ENCODE results near the gene CARNS1.
A peak's percentile ranks its signal among the peaks of the same experiment; 100 is the strongest.
"Not testable (repeated sequence)": the region's sequence is repeated elsewhere in the genome, so short reads cannot be mapped to it uniquely, and the experiment has no call there.

Gene CARNS1

DNA sequence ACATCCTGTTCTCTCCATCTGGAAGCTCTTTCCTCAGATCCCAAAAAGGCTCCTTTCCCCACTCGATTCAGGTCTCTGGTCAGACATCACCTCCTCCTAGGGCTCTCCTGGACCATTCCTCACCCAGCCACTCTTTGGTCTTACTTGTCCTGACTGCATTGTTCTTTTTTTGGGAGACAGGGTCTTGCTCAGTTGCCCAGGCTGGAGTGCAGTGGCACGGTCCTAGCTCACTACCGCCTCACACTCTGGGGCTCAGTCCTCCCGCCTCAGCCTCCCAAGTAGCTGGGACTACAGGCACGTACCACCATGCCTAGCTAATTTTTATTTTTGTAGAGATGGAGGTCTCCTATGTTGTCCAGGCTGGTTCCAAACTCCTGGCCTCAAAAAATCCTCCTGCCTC is 30.0 kb downstream of the CARNS1 start:
- DNase-seq, result no peak

DNA sequence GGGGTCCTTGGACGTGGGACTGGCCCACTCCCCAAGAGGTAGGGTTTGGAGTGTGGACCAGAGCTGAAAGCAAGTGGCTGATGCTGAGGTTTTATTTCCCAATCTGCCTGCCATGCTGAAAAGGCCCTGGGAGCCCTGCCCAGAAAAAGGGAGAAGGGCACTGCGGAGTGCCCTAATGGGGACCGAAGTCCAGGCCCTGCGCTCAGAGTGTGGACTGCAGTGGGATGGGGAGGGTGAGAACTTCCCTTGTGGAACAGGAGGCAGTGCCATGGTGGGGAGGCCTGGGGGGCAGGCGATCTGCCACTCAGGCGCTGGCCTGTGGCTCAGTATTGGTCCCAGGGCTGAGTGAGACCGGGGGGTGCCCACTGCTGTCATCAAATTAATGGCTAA is 32.7 kb downstream of the CARNS1 start:
- no peak for DNase-seq

DNA sequence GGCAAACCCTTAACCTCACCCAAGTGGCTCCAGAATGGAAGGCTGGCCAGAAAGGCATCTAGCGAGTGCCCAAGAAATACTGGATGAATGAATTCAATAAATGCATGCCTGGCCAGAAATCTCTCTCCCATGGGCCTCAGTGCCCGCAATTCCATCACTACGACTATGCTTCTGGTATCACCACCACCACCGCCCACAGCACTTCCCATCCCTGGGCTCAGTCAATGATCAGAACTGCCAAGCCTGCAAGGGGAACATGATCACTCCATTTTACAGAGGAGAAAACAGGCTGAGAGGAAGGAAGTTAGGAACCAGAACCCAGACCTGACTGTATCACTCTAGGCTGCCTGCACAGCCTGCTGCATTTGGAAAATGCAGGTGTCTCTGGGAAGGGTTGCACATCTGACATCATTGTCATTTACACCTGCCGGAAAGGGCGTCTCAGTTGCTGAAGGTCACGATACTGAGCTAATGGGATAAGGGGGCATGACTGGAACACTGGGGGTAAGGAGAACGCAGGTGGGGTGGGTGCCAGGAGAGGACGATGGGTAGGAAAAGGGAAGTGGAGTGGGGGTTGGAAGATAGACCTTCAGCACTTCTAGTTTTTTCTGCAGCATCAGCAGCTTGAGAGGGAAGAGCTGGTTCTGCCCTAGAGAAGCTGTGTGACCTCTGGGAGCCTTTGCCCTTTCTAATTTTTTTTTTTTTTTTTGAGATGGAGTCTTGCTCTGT is 33.8 kb downstream of the CARNS1 start:
- peak; percentile 45 for DNase-seq

DNA sequence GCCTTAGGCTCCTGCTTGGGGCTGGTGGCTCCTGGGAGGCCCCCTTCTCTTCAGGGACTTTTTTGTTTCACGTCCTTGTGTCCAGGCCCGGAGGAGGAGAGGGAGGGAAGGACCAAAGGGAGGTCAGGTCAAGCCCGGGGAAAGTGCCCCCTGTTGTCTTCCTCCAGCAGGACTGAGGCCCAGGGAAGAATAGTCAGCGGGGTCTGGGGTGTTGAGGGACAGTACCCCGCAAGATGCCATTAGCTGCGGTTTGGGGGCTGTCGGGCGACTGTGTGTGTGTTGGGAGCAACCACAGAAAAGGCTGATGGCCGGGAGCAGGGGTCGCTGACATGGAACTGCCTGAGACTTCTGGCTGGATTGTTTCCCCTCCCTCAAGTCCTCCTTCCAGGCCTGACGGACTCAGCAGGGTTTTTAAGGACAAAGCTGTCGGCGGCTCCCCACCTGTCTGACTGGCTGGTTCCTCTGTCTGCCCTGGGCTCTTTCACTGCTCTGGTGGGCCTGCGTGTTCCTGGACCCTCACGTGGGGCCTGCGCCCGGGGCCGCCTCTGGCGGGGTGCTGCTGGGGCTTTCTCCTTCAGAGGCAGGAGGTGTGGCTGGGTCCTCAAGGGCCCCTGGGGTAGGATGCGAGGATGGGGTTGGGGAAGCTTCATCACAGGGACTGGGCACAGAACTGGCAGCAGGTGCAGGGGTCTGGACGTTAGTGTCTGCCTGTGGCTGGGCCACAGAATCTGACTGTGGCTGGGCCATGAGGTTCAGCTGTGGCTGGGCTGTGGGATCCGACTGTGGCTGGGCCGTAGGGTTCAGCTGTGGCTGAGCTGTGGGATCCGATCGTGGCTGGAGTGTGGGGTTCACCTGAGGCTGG is 35.5 kb downstream of the CARNS1 start:
- DNase-seq, result no peak

DNA sequence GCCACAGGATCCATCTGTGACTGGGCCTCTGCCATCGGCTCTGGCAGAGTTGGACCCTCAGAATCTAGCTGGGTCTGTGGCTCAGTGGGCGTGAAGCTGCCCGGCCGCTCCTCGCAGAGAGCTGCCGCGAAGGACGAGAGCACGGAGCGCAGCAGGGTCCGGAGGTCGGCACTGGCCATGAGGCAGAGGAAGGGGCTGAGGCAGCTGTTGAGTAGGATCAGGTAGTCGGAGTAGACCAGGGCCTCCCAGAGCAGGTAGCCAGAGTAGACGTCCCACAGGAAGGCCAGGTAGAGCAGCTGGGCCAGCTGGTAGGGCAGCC is 36.1 kb downstream of the CARNS1 start:
- DNase-seq, result no peak

DNA sequence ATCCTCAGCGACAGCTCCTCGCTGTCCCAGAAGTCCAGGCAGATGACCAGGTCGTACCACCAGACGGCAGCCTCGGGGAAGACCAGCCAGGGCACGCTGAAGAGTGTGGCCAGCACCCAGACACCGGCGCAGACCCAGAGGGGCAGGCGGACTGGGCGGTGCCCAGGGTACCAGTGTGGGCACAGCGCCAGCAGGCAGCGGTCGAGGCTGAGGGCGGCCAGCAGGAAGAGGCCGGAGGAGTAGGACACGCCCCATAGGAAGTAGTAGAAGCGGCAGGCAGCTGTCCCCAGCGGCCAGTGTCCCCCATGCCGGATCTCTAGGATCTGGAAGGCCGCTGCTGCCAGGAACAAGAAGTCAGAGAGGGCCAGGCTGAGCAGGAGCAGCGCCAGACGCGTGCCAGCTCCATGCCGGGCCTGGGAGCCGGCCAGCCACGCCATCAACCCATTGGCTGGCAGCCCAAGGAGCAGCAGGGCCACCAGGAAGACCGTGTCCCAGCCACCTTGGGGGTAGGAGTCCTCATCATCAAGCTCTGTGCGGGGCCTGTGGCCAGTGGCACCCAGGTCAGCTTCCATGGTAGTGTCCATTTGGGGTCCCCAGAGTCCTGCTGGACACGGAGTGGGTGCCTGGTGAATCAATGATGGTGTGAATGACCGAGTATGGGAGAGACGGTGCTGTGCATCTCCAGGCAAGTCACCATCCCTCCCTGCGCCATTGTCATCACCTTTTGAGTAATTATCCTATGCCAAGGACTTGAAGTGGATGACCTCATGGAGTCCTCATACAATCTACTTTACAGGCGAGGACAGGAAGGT is 36.9 kb downstream of the CARNS1 start, which contains the start of gene GPR152:
Gene GPR152 (minus strand): TSS at position 589 of the 812 bp plus-strand sequence. CDS start 5 bp downstream, at position 584.
- DNase-seq, result peak; percentile 74

DNA sequence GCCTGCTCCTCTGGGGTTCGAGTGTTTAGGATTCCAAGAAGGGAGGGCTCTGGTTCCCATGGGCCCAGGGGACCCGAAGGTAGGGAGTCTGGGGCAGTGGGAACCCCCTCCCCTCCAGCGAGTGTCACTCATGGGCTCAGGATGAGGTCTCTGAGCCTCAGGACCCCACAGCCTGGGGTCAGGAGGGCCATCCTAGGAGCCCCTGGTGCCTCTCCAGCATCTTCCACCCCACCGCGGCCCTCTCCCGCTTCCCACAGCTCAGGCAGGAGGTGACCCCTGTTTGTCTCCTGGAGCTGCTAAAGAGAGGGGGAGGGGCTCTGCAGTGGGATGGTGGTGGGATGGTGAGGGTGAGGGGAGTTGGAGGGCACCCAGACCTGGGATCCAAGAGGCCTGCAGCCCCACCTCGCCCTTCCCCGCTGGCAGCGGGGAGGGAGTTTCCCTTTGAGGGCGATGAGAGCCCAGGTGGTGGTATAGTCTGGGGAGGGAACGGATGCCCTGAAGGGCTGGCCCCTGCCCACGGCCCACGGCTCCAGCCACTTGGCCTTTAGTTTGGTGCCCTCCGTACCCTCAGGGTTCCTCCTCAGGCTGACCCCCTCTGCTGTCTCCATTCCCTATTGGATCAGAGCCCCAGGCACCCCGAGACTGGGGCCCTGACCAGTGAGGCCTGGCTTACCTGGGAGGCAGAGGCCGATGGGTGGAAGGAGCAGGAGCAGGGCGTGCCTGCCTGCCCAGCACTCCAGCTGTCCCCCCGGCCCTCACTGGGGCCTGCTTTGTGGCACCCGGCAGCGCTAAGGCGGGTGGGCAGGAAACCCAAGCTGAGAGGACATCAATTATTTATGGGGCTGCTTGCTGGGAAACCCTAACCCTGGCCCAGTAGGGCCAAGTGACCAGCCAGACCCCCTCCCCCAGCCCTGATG is 38.6 kb downstream of the CARNS1 start:
- no peak for DNase-seq

DNA sequence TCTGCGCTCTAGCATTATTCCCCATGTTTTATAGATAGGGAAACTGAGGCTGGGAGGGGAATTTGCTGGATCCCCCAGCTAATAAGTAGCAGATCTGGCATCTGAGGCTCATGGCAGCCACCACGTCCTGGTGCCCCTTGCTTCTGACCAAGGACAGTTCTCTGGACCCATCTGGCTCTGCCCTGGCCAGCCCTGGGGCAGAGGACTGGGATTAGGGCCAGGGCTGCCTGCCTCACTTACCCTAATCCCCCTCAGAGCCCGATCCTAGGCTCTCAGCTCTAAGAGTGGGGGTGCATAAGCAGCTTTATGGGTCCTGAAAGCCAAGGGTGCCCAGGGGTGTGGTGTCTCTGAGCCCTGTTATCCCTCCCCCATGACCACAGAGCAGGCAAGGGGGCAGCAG is 39.6 kb downstream of the CARNS1 start, which contains the start of gene CABP4:
Gene CABP4 (plus strand): TSS at position 301 of the 400 bp plus-strand sequence. CDS start 70 bp downstream, at position 371.
- no peak for DNase-seq

DNA sequence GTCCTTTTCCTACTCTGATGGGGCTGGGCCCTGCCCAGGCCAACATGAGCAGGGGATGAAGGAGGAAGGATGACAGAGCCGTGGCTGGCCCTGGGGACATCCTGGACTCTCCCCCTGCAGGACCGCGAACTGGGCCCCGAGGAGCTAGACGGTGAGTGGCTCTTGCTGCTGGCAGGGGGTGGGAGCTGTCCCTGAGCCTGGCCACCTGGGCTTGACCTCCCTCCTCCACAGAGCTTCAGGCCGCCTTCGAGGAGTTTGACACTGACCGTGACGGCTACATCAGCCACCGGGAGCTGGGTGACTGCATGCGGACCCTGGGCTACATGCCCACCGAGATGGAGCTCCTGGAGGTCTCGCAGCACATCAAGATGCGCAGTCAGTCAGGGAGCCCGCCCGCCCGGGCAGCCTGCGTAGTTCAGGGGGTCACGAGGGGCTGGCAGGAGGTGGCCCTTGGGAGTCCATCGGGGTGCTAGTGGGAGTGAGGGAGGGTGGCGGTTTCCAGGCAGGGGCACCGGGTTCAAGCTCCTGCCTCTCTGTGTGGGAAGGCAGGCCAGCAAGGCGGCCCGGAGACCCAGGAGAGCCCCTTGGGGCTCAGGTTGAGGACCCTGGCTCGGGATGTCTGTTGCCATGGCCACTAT is 40.7 kb downstream of the CARNS1 start:
- DNase-seq, result no peak

DNA sequence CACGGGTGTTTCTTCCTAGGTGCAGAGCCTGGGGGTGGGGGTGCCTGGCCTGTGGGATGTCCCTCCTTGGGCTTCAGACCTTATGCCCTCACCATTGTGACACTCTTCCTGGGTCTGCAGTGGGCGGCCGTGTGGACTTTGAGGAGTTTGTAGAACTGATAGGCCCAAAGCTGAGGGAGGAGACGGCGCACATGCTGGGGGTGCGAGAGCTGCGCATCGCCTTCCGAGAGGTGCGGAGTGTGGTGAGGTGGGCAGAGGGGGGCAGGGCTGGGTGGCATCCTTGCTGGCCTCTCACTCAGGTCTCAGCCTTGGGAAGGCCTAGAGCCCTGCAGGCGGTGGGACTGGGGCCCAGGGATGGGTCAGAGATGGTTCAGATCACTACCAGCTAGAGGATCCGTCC is 42.0 kb downstream of the CARNS1 start:
- DNase-seq, result no peak

DNA sequence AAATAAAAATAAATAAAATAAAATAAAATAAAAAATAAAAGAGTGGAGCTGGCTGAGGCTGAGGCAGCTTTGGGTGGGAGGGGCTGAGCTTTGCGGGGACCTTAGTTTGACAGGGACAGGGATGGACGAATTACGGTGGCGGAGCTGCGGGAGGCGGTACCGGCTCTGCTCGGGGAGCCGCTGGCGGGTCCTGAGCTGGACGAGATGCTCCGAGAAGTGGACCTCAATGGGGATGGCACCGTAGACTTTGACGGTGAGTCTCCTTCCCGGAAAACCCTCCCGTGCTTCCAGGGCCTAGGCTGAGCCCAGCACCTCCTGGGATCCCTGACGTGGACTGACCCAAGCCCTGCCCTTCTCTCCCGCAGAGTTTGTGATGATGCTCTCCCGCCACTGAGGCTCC is 42.8 kb downstream of the CARNS1 start:
- no peak for DNase-seq

DNA sequence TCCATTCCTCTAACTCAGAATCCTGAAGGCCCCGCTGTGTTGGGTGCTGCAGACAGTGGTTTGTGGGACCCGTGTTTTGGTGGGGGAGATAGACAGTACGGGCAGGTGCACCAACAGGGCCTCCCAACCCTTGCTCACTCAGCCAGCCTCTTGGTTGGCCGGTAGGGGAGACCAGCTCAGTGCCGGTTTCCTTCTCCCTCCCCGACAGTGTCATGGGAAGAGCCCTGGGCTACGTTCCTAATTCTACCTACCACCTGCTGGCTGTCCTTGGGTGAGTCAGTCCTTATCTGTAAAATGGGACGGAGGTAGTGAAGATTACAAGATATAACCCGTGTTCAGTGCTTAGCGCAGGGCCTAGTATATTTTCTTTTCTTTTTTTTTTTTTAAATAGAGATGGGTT is 47.7 kb downstream of the CARNS1 start:
- no peak for DNase-seq

DNA sequence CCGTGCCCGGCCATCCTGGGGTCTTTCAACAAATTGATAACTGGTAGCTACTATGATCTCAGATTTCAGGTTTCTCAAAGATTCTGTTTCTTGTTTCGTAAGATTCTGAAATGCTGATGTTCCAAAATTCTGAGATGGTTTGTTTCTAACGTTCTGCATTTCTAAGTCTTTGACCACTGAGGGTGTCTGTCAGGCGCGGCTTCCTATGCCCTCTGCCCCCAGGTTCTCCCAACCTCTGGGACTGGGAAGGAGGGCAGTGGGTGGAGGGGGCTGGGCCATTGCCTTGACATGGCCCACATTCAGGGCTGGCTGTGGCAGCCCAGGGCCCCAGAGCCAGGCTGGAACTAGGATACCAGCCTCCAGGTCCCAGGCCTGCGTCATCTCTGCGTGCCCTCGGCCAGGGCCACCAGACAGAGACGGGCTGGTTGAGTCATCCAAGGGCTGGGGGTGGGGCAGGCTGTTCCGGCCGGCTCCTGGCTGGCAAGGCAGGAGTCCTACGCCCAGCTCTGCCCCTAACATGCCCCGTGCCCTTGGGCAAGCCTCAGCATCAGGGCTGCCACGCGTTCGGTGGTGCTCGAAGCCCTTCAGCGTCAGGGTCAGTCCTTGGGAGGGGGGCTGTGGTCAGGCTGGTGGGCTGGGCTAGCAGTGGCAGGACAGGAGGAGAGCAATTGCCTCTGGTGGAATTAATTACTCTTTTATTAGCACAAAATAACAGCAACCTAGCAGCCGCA is 48.4 kb downstream of the CARNS1 start:
- no peak for DNase-seq

DNA sequence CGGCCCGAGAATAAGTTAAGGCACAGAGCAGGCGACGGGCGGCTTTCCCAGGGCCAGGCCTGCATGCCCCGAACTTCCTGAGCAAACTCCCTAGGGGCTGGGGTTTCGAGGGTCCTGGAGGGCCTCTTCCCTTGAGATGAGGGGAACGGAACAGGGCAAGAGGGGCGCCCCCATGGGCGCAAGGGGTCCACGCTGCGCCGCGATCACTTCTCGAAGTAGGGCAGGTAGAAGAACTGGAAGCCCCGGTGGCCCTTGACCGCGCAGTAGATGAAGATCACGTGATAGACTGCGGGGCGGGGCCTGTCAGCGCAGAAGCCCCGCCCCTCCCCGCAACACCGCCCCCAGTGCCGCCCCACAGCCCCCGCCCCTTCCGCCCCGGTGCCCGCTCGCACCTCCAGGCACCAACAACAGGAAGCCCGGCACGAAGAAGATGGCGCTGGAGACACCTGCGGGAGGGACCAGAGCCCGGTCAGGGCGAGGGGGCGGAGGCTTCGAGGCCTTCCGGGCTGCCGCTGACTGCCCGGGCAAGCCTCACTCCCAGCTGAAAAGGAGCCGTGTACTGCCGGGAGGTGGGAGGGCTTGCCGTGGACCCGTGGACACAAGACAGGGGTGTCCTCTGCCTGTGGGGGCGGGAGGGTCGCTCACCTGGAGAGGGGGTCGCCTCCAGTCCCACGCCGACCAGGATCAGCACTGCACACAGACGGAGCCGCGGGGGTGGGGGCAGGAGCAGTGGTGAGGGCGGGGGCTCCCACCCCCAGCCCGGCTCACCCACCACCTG is 49.1 kb downstream of the CARNS1 start:
- peak; percentile 88 for DNase-seq

DNA sequence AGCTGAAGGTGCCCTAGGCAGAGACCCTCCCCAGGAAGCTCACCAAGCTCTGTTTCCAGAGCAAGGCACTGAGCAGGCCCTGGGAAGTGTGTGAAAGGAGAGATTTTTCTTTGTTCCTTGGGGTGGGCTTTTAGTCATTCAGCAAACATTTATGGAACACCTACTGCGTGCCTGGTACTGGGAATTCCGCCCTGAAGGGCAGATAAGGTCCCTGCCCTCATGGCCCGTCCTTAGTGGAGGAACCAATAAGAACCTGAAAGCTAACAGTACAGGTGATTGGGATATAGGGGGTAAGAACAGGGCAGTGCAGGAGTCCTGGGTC is 49.7 kb downstream of the CARNS1 start:
- no peak for DNase-seq

DNA sequence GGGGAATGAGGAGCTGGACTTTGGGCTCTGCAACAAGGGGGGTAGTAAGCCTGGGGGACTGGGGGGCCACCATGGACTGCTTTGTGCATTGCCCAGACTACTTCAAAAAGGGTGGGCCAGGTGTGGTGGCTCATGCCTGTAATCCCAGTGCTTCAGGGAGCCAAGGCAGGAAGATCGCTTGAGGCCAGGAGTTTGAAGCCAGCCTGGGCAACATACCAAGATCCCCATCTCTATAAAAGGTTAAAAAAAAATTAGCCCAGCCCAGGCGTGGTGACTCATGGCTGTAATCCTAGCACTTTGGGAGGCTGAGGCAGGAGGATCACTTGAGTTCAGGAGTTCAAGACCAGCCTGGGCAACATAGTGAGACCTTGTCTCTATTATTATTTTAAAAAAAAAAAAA is 50.1 kb downstream of the CARNS1 start:
- DNase-seq, result not testable (repeated sequence)

DNA sequence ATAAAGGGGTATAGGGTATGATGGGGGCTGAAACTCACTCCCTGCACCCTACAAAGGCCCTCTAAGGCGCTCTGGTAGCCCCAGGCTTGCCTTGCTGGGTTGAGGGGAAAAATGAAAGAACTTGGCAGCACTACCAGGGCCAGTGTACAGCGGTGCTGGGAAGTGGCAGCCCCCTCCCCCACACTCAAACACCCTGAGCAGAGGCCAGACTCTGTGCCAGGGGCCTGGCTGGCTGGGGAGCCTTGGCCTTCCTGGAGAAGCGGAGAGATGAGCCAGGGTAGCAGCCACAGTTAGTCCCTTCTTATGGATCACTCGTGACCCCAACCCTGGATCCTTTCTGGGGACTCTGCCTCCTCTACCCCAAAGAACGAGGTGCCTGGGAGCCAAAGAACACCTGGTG is 50.9 kb downstream of the CARNS1 start:
- DNase-seq, result peak; percentile 11

DNA sequence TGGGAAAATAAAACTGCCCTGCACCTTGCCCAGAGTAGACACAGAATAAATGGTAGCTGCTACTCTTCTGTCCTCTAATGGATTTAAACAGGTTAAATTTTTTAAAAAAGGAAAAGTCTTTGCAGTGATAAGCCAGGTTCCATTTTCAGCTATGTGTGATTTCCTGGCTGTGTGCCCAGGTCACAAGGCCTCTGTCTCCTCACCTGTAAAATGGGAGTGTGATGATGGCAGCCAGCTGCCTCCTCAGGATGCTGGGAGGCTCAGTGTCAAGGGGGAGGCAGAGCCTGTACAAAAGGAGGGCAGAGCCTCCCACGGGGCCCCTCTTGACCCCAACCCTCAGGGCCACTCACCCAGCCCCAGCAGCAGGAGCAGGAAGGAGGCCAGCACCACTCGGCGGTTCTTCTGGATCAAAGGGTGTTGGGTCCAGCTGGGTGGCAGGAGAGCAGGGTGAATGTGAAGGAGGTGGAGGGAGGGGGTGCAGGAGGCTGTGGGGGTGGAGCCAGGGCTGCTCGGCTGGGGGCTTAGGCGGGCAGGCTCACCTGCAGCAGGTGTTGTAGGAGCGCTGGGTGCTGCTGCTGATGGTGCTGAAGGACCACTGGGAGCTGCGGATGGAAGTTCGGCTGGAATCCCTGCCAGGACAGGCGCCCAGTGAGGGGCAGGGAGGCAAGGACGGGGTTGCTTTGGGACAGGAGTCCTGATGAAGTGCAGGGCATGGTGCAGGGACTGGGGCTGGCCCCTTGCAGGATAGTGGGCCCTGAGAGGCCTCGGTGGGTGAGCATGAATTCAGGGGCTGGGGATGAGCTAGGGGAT is 51.7 kb downstream of the CARNS1 start:
- DNase-seq, result no peak

DNA sequence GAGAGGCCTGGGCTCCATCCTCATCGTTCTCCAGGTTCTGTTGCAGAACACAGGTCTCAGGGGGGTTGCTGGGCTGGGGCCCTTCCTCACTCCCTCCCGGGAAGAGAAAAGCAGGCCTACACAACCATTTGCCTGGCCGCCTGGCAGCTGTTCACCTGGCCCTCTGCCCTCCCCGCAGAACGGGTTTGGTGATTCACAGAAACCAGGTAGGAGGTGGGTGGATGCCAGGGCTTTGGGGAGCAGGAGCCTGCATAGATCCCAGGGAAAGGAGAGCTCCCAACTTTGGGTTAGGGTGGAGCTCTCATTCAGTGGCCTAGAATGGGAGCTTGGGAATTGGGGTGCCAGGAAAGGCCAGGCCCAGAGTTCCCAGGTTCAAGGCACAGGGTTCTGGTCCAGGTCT is 52.6 kb downstream of the CARNS1 start:
- peak; percentile 8 for DNase-seq

DNA sequence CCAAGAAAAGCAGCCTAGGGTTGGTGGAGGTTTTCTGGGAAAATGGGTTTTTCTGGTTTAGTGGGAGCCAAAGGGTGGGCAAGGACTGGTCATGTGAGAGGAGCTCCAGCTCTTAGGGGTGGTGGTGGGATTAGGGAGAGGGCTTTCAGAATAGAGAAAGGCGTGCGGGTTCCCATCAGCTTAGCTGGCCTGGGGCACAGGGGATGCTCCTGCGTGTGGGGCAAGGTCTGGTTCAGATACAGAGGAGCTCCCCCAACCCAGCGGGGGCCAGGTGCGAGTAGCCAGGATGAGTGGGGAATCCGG is 52.9 kb downstream of the CARNS1 start:
- no peak for DNase-seq

All from NCI-H2029 (cell line).